Stimulated activated CD8-positive, alpha-beta memory T cell treated with anti-CD3 and anti-CD28 coated beads, Interleukin-15, amount 100 ng/mL, for 4 hours (primary cell): ENCODE results near the gene CALU.

Experiments used
- DNase-seq, 2 donors: peaks; one replicate each; pipeline ENCODE4 v3.0.0-alpha.2; 2020; ENCODE audit warnings: low read depth in 2 of 2

Gene CALU

GRCh38 chr7:128747327-128748079 lies 8.3 kb downstream of the CALU start:
- DNase-seq = no peak

- DNase-seq = no peak
Observed at GRCh38 chr7:128752251-128752650, 13.1 kb downstream of the CALU start.

GRCh38 chr7:128755075-128755818 lies 16.1 kb downstream of the CALU start:
- DNase-seq = no peak

- DNase-seq = no peak
Observed at GRCh38 chr7:128755819-128756476, 16.8 kb downstream of the CALU start.

GRCh38 chr7:128757203-128757602 lies 18.0 kb downstream of the CALU start:
- no peak for DNase-seq

GRCh38 chr7:128758553-128758952 lies 19.4 kb downstream of the CALU start:
- DNase-seq = no peak

GRCh38 chr7:128759242-128759641 lies 20.1 kb downstream of the CALU start:
- no peak for DNase-seq

- no peak for DNase-seq
Observed at GRCh38 chr7:128763541-128763940, 24.4 kb downstream of the CALU start.

GRCh38 chr7:128767475-128768110 lies 28.4 kb downstream of the CALU start:
- no peak for DNase-seq

- DNase-seq = no peak
Observed at GRCh38 chr7:128770233-128770632, 31.1 kb downstream of the CALU start.

GRCh38 chr7:128773604-128774003 lies 34.4 kb downstream of the CALU start:
- DNase-seq = no peak

- no peak for DNase-seq
Observed at GRCh38 chr7:128774029-128774689, 35.0 kb downstream of the CALU start.

- DNase-seq = no peak
Observed at GRCh38 chr7:128774921-128775320, 35.8 kb downstream of the CALU start.

- no peak for DNase-seq
Observed at GRCh38 chr7:128775744-128776474, 36.8 kb downstream of the CALU start, which contains the start of gene OPN1SW. Gene OPN1SW, minus strand, starts transcription at chr7:128775794. Its CDS starts 13 bp downstream, at chr7:128775781.

GRCh38 chr7:128777156-128778123 lies 38.3 kb downstream of the CALU start:
- DNase-seq = no peak

GRCh38 chr7:128778946-128779345 lies 39.8 kb downstream of the CALU start:
- no peak for DNase-seq

GRCh38 chr7:128781126-128781525 lies 42.0 kb downstream of the CALU start:
- no peak for DNase-seq

- no peak for DNase-seq
Observed at GRCh38 chr7:128781851-128782250, 42.7 kb downstream of the CALU start.

- DNase-seq = no peak
Observed at GRCh38 chr7:128783143-128783861, 44.1 kb downstream of the CALU start.
